GM21381 (cell line): ENCODE data around the gene HBA2.
"Not testable (repeated sequence)": the region's sequence is repeated elsewhere in the genome, so short reads cannot be mapped to it uniquely, and the experiment has no call there.

Experiments
- ATAC-seq: cut with Tn5 transposase; IDR thresholded peaks from one replicate; pipeline ENCODE4 v1.9.1; 2021; ENCODE audit warnings: mild to moderate bottlenecking, moderate library complexity; ENCODE audit not compliant: unreplicated experiment

The HBA2 gene

GRCh38 chr16:191831-192230 lies 19.2 kb downstream of the HBA2 start:
- no peak for ATAC-seq

- ATAC-seq: no peak
These were observed 20.0 kb downstream of the HBA2 start for GRCh38 chr16:192686-193085.

DNA sequence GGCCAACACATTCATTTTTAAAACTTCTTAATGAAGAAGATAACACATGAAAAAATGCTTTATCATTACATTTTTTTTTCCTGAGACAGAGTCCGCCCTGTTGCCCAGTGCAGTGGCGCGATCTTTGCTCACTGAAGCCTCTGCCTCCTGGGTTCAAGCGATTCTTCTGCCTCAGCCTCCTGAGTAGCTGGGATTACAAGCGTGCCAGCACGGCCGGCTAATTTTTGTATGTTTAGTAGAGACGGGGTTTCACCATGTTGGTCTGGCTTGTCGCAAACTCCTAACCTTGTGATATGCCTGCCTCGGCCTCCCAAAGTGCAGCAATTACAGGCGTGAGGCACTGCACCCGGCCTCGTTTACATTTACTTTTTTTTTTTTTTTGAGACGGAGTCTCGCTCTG lies 20.8 kb downstream of the HBA2 start:
- no peak for ATAC-seq

- no peak for ATAC-seq
These were observed 21.8 kb downstream of the HBA2 start for GRCh38 chr16:194516-194915.

DNA sequence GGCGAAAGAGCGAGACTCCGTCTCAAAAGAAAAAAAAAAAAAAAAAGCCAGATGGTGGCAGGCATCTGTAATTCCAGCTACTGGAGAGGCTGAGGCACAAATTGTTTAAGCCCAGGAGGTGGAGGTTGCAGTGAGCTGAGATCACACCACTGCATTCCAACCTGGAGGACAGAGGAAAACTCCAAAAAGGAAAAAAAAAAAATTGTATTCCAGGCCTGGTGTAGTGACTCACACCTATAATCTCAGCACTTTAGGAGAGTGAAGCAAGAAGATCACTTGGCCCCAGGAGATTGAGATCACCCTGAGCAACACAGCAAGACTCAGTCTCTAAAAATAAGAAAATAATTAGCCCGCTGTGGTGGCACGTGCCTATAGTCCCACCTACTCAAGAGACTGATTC lies 27.7 kb downstream of the HBA2 start:
- ATAC-seq: no peak

- no peak for ATAC-seq
These were observed 30.6 kb downstream of the HBA2 start for GRCh38 chr16:203246-203645.

- not testable (repeated sequence) for ATAC-seq
These were observed 31.4 kb downstream of the HBA2 start for GRCh38 chr16:204046-204445.

- not testable (repeated sequence) for ATAC-seq
These were observed 36.7 kb downstream of the HBA2 start for GRCh38 chr16:209359-209758.

DNA sequence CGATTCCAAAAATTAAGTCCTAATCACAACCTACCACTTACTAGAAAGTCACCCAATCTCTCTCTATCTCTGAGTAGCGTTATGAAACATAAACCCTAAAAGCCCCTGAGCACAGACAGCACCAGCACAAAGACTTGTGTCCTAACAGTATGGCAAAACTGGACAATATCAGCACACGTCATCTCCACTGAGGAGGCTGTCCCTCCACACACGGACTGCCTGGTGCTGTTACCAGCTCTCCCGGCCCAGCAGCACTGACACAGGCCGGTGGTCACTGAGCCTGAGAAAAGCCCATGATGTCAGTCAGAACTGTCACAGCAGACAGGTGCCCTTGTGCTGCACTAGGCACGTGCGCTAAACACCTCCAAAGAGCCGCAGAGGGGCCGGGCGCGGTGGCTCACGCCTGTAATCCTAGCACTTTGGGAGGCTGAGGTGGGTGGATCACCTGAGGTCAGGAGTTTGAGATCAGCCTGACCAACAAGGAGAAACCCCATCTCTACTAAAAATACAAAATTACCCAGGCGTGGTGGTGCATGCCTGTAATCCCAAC lies 39.0 kb downstream of the HBA2 start:
- ATAC-seq: not testable (repeated sequence)

- no peak for ATAC-seq
These were observed 40.3 kb downstream of the HBA2 start for GRCh38 chr16:212999-213398.

- no peak for ATAC-seq
These were observed 47.3 kb downstream of the HBA2 start for GRCh38 chr16:220021-220420.
